ENCODE measurements around the gene HAGH.

HAGH gene

DNA sequence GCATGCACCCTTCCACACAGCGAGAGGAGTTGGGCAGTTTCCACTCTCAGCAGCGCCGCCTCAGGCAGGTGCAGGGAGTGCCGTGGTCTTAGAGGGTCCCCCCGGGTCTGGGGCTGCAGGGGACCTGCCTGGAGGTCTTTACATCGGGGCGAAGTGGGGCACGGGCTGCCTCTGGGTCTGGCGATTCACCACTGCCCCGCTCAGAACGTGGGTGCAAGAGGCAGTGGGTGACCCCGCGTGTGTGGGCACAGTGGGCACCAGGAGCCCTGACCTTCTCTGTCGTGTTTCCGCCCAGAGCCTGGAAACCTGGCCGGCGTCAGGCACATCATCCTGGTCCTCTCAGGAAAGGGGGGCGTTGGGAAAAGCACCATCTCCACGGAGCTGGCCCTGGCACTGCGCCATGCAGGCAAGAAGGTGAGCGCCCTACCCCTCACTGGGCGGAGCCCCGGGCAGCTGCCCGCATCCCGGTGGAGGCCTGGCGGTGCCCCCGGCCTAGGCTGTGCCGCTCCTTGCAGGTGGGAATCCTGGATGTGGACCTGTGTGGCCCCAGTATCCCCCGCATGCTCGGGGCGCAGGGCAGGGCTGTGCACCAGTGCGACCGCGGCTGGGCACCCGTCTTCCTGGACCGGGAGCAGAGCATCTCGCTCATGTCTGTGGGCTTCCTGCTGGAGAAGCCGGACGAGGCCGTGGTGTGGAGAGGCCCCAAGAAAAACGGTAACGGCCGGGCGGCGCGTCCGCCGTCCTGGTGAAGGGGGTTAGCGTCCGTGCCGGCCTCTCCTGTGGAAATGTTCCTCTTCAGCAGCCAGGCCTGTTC is 40.2 kb downstream of the HAGH start:
- no peak for DNase-seq

DNA sequence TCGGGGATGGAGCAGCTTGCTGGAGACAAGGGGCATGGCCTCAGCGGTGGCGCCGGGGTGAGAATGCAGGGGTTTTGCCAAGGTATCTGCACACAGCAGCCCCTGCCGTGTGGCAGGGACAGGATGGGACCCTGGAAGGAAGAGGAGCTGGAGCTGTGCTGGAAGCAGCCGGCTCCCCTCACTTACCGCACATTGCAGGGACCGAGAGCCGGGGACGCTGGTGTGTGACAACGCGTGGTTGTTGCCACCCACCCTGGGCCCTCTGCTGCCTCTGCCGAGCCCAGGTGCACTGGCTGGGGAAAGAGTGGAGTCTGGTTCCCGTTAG is 40.8 kb downstream of the HAGH start:
- no peak for DNase-seq

DNA sequence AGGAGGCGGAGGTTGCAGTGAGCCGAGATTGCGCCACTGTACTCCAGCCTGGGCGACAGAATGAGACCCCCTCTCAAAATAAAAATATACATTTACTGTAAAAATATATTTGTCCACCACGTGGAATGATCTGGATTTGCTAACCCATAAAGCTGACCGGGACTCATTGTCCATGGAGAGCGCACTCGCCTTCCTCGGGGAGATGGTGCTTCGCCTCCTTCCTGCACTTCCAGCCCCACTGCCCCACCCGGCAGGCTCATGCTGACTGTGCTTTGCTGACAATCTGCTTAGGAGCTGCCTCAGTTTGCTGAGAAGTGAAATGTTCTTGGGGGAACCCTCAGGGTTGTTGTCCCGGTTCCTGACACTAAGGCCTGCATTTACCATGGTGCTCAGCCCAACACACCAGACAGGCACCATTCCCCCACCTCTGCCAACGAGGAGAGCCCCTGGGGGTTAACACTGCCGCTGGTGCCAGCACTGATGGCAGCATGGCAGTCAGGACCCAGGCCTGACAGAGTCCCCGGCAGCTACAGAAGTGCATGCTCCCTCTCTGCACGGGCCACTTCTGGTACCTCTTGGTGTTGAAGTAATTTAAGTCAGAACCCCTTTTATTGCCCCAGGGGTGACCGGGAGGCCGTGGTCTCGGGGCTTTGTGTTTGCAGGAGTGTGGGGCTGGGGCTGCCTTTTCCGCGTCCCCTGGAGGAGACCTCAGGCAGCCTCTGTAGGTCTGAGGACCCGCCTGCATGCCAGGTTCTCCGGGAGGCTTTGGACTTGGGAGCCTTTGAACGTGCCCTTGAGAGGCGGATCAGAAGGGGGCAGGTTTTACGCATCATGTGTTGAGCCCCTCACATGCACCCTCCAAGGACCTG is 41.4 kb downstream of the HAGH start:
- no peak for DNase-seq

DNA sequence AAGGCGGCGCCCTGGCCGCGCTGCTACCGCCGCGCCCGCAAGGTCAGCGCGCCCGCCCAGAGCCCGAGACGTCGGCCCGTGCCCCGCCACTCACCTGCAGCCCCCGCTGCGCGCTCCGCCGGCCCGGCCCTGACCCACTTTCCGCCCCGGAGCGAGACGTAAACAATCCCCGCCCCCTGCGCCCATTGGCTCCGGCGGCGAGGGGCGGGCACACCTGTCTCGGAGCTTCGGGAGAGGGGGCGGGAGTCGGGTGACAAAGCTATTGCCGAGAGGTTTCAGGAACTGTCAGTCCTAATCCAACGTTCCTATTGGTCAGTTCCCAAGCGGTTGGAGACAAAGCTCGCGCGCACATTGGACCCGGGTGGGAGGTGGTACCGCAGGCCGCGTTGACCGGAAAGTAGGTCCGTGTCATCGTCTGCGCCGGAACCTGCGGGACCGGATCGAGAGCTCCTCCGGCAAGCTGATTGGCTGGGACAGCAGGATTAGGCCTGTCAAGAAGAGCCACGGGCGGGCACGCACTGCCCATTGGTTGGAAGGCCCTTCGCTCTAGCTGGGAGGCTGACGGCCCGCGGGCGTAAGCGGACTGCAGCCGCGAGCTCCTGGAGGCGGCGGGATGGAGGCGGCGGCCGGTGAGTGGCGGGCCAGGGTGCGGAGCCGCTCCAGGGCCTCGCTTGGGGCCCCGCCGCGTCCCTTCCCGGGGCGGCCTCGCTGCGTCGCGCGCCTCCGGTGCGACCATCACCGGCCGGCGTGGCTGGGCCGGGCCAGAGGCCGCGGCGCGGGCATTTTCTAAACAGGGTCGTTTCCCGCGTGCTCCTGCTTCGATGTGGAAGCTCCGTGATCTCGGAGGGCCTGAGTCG is 44.0 kb downstream of the HAGH start, which contains the start of the genes NUBP2 and SPSB3:
Gene NUBP2, plus strand, starts transcription at position 553 of the 857 bp plus-strand sequence. Its CDS starts 61 bp downstream, at position 614.
Gene SPSB3, minus strand, starts transcription at position 164 of the 857 bp plus-strand sequence. CDS start 1,088 bp downstream, outside the sequence.
- DNase-seq: peak; percentile 96 to 100

DNA sequence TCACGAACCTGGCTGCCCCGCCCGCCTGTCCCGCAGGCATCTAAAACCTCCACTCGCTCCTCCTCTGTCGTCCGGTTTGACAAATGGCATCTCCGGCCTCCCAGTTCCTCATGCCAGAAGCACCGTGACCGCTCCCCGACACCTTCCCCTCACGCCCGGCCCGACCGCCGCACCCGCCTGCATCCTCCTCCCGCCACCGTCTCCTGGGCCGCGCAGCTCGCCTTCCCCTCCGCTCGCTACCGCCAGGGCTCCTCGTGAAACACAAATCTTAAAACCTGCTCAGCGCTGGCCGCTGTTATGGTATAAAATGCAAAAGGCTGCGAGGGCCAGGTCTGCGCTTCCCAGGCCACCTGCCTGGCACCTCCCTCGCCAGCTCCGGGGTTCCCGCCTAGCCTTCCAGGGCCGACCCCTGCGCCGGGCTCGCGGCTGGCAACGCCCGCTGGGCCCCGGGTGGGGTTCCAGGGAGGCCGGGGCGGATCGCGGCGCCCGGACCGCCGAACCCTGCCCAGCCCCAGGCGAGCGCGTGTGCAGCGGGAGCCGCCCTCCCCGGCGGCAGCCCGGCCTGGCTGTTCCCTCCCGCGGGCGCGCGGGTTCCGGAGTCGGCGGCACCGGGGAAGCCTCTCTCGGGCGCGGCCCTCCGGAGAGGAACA is 44.7 kb downstream of the HAGH start:
- DNase-seq: no peak

DNA sequence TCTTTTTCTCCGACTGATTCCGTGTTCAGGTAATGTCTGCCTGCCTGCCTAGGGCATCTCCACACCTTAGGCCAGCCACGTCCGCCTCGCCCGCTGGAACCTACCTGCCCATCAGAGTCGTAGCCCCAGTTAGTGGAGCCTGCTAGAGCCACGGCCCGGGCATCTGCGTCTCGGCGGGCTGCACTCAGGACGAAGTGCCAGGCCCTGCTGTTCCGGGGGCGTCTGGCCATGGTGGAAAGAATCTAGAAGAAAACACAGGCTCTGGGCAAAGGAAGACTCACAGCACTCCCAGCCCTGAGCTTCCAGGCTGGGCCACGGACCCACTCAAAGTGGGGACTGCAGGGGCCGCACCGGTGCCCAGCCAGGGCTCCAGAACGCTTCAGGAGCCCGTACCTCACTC is 45.4 kb downstream of the HAGH start:
- DNase-seq: no peak

DNA sequence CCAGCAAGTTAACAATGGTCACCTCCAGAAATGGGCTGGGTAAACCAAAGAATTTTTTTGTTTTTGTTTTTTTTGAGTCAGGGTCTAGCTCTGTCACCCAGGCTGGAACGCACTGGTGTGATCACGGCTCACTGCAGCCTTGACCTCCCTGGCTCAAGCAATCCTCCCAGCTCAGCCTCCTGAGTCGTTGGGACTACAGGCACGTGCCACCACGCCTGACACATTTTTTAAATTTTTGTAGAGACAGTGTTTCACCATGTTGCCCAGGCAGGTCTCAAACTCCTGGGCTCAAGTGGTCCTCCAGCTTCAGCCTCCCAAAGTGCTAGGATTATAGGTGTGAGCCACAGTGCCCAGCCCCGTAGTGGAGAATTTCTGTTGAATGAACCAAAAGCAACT is 46.0 kb downstream of the HAGH start:
- DNase-seq: no peak

DNA sequence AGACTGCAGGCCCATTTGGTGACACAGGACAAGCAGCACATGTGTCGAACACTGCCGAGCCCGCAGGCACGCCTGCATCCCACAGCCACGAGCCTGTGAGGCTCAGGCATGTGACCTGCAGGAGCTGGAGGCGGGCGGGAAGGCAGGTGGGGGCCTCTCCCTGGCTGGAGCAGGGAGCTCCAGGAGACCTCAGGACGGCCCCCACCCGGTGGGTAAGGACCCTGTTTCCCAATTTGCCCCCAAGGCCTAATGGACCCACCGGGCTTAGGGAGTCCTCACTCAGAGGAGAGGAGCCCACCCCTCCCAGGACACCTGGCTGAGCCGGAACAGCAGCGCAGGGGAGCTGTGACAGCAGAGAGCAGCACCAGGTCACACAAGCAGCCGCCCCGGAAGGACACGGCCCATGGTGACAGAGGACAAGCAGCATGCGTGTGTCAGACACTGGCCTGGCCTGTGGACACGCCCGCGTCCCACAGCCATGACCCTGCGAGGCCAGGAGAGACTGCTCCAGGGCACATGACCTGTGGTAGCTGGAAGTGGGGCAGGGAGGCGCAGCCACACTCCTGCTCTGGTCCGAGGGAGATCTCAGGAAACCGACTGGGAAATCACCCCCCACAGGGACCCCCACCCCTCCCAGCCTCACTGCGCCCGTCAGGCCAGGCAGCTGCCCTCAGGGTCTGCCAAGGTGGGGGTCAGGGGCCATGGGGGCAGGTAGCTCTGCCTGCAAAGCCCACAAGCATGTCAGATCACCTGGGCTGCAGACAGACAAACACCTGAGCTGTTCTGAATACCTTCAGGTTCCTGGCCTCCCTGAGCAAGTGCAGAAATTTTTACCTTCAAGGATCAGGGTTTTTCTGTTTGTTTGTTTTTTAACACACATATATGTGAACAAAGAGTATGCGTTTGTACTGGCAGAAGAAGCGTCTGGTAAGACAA is 46.6 kb downstream of the HAGH start:
- no peak for DNase-seq

DNA sequence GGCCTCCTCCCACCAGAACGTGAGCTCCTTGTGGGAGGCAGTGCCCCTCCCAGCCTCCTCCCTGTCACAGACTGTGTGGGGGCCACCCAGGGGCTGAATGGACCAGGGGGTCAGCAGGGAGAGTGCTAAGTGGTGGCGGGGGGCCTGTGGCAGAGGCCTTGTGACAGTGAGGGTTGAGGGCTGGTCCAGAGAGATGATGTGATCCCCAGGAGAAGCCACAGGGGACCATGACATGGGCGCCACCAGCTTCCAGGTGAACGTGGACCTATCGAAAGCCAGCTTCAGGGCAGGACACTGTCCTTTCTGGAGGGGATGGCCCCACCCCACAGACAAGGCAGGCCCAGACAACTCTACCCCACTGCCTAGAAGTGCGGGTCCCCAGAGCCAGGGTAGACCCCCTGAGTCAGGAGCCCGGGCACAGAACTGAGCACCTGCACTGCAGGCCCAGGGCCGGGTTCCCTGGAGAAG is 47.4 kb downstream of the HAGH start:
- DNase-seq: no peak

DNA sequence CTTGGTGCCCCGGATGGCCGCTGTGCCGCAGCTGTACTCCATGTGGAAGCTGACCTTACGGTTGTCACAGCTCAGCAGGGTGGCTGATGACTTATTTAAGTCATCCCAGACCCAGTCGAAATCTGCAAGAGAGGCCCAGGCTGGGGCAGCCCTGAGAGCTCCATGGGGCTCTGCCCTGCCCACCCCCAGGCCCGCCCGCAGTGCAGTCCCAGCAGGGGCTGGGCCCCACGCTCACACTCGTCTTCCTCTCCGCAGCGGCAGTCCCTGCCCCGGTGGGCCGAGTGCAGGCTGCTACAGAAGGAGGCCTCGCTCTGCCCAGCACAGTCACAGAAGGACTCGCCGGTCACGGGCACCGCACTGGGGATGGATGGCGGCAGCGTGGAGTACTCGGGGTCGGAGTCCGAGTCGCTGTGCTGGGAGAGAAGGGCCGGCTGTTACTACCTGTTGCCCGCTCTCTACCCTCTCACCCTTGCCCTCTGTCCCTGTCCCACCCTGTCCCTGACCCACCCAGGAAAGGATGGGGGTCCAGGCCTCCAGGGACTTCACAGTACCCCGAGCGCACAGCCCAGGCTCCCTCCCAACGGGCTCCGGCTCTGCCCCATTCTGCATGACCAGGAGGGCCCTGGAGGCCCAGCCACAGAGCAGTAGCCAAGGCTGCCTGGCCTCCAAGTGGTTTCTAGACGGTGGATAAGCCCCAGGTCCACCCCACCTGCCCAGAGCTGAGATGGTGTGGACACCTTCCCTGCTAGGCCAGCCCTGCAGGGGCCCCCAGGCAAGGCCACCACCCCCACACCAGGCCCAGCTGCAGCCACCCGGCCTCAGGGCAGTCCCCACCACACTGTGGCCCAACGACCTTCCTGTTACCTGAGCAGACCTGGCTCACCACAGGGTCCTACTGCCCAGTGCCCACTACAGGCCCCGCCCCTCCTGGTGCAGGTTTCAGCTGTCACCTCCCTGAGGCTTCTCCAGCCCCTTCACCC is 48.1 kb downstream of the HAGH start:
- no peak for DNase-seq

DNA sequence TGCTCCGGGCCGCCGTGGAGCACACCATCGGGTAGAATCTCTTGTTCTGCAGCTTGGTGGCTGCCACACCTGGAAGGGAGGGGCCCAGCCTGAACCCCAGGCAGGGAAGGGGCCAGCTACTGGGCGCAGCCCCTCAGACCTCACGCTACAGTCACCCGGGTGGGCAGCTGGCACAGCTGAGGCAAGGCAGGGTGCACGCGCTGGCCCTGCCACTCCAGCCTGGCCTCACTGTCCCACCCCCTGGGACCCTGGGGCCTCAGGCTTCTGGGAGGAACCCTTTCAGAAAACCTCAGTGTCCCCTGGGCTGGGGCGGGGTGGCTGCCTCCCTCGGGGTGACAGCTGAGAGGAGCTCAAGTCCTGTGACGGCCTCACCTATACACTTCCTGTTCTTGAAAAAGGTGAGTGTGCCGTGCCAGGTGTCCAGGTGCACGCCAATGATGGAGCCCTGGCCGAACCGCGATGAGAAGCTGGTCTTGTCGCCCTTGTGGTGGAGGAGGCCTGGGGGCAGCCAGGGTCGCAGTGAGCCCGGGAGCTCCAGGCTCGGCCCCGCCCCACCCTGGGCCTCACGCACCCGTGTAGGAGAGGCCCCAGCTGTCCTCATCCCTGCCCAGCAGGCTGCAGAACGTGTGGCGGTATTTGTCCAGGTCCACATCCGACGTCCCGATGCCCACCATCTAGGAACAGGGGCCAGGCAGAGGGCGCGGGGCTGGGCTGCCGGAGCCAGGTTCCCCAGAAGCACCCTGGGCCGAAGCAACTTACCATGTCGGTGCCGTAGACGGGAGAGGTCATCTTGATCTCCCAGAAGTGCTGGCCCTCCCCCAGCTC is 49.0 kb downstream of the HAGH start:
- no peak for DNase-seq

DNA sequence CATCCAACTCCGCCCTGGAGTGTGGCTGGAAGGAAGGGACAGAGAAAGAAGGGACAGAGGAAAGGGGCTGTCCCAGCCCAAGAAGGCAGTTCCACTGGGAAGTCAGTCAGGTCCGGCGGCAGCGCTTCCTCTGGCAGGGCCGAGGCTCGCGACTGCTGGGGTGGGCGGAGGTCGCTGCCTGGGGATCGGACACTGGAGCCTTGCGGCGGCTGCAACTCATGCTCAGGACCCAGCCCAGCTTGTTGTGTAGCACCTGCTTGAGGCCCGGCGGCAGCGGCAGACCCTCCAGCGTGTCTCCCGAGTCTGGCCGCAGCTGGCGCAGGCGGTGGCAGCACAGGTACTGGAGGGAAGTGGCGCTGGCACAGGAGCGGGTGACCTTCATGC is 49.6 kb downstream of the HAGH start:
- no peak for DNase-seq

DNA sequence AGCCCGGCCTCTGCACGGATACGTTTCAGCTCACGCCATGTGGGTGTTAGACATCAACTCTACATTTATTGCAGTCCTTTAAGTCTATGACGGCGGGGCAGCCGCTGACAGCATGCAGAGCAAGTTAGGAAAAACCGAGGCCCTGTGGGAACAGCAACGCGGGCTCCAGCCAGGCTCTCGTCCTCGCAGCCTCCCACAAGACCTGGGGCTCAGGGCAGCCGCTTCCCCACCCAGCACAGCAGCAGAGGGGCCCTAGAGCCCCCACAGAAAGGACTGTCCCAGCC is 50.0 kb downstream of the HAGH start:
- no peak for DNase-seq

DNA sequence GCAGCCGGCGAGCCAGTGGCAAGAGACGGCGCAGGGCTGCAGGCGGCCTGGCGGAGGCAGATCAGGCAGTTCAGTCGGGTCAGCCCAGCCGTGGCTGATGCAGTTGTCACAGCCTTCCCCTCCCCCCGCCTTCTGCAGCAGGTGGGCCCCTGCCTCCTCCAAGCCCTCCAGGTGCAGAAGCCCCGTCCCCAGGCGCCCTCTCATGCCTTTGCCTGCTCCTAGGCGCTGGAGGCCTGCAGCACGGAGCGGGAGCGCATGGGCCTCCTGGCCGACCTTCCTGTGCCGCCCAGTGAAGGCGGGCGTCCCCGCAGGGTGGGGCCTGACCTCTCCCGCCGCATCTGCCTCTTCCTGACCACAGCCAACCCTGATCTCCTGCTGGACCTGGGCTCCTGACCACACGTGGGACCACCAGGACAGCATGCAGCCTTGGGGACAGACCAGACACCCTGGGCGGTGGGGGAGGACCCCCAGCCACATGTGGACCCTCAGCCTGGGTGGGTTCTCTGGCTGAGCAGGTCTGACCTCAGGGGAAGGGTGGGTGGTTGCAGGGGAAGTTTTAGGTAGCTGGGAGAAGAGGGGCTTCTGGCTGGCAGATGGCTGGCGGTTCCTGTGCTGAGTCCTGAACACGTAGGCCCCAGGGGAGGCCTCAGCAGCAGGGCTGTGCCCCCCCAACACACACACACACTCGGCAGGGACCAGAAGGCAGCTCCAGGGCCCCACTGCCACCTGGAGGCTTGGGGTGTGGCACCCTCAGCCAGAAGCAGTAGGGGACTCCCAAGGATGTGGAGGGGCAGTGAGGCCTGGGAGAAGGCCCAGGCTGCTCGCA is 50.6 kb downstream of the HAGH start:
- no peak for DNase-seq

DNA sequence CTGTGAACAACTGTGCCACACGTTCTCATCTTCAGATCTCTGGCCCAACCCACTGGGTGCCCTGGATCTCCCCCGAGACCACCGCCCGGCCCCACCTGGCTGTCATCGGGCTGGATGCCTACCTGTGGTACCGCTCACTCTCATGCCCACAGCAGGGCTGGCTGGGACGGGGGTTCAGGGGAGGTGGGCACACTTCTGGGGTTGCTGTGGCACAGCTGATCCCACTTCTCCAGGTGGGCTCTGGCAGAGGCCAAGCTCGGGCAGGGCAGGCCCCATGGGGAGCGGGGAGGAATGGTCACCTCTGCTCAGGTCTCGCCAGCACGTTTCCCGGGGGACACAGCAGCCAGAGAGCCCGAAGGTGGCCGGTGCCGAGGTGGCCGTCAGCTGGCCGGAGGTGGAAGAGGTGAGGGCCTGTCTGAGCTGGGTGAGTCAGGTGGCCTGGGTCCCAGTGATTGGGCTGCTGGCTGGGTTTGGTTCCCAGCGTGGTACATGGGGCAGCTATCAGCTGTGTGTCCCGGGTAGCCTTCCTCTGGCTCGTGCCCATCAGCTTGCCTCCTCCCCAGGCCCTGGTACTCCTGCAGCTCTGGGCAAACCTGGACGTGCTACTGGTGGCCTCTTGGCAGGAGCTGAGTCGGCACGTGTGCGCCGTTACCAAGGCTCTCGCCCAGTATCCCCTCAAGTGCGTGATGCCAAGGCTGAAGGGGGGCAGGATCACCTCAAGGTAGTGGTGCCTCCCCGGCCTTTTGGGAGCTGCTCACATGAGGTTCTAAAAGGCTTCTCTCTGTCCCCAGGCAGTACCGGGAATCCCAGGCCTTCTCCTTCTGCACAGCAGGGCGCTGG is 51.4 kb downstream of the HAGH start:
- DNase-seq: no peak

DNA sequence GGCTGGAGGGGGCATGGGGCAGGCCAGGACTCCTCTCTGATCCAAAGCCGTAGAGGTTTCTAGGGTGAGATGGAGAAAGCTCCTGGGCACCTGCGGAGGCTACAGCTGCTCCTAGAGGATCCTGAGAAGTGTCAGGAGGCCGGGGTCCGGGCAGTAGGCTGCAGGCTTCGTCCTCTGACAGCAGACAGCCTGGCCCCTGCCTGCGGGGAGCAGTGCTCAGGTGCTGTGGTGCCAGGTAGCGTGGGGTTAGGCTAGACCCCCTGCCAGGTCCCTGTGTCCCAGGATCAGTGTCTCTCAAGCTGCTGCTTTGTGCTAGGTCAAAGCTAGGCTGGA is 52.2 kb downstream of the HAGH start:
- no peak for DNase-seq

DNA sequence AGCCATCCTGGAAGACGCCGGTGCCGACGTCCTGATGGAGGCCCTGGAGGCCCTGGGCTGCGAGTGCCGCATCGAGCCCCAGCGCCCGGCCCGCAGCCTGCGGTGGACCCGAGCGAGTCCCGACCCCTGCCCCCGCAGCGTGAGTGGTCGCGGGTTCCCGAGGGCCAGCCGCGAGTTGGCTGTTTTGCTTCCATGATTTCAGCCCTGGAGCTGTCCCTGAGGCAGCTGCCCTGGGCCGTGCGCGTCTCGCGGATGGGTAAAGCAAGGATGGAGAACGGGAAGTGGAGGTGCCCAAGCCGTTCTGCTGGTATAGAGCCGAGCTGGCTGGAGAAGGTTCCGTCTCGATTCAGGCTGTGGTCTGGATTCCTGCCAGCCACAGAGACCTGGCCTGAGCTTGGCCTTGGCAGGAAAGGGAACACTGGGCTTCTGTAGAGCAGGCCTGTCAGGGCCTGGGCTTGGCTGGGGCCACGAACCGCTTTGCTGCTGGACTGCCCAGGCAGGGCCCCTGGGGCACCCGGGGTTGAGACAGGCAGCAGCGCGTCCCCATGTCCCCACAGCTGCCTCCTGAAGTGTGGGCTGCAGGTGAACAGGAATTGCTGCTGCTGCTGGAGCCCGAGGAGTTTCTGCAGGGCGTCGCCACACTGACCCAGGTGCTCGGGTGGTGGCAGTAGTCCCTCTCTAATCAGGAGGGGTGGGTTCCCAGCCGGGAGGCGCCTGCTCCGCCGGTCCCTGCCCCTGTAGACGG is 52.8 kb downstream of the HAGH start:
- no peak for DNase-seq

Measured in NCI-H446 (cell line).